Measurements from ENCODE around the gene CCDC17. TPM values are rescaled to one million over a fixed set of nuclear protein-coding genes. Genes with fewer than 3 reads are reported as not detected.

CCDC17 gene
- total RNA-seq, 1 donor from 2014 or later, result 1.9 TPM

GRCh38 chr1:45585110-45585426 is 38.8 kb downstream of the CCDC17 start:
- peak; percentile 17 for TF ChIP-seq CTCF (conservative IDR thresholded peaks at IDR 0.05)
- Mint-ChIP-seq H3K36me3 (ENCODE audit: low read depth) (peaks cover 6% of the 10 kb centered on the region), H3K4me3 (peak overlapping the region; percentile 97), H3K4me1 (peaks cover 35% of the 10 kb centered on the region), H3K9me3 (no peaks in the 10 kb centered on the region), H3K27me3 (ENCODE audit: low read depth) (peaks cover 13% of the 10 kb centered on the region), H3K27ac (ENCODE audit: unreplicated experiment) (peak overlapping the region; percentile 100)
- no peak for DNase-seq (ENCODE audit: low read depth, low spot score)

- Mint-ChIP-seq H3K9me3 (no peaks in the 10 kb centered on the region), H3K4me1 (peaks cover 35% of the 10 kb centered on the region), H3K27me3 (ENCODE audit: low read depth) (peaks cover 13% of the 10 kb centered on the region), H3K36me3 (ENCODE audit: low read depth) (peaks cover 6% of the 10 kb centered on the region), H3K27ac (ENCODE audit: unreplicated experiment) (peak overlapping the region; percentile 100), H3K4me3 (peak overlapping the region; percentile 97)
- no peak for TF ChIP-seq CTCF (conservative IDR thresholded peaks at IDR 0.05)
- DNase-seq (ENCODE audit: low read depth, low spot score), result peak; percentile 92
These were observed 39.3 kb downstream of the CCDC17 start for GRCh38 chr1:45584351-45585109.

GRCh38 chr1:45583666-45584350 is 40.0 kb downstream of the CCDC17 start, which contains the start of gene NASP:
NASP (plus strand) TSS chr1:45584041; CDS start chr1:45584147, 106 bp downstream.
- peaks cover 30% of the 10 kb centered on the region for H3K4me1 Mint-ChIP-seq
- no peak for TF ChIP-seq CTCF (conservative IDR thresholded peaks at IDR 0.05)
- peak within 1 kb of the TSS; percentile 100 for H3K27ac Mint-ChIP-seq (ENCODE audit: unreplicated experiment)
- no peaks in the 10 kb centered on the region for H3K9me3 Mint-ChIP-seq
- H3K27me3 Mint-ChIP-seq (ENCODE audit: low read depth), result peaks cover 13% of the 10 kb centered on the region
- peak within 1 kb of the TSS; percentile 97 for H3K4me3 Mint-ChIP-seq
- DNase-seq (ENCODE audit: low read depth, low spot score), result peak; percentile 95
- H3K36me3 Mint-ChIP-seq (ENCODE audit: low read depth), result peaks cover 6% of the 10 kb centered on the region

GRCh38 chr1:45583264-45583665 is 40.6 kb downstream of the CCDC17 start:
- peaks cover 13% of the 10 kb centered on the region for H3K27me3 Mint-ChIP-seq (ENCODE audit: low read depth)
- peaks cover 30% of the 10 kb centered on the region for H3K4me1 Mint-ChIP-seq
- peak overlapping the region; percentile 100 for H3K27ac Mint-ChIP-seq (ENCODE audit: unreplicated experiment)
- peak overlapping the region; percentile 97 for H3K4me3 Mint-ChIP-seq
- peak; percentile 82 for DNase-seq (ENCODE audit: low read depth, low spot score)
- peaks cover 6% of the 10 kb centered on the region for H3K36me3 Mint-ChIP-seq (ENCODE audit: low read depth)
- H3K9me3 Mint-ChIP-seq, result no peaks in the 10 kb centered on the region
- TF ChIP-seq CTCF (conservative IDR thresholded peaks at IDR 0.05), result no peak

GRCh38 chr1:45574105-45574626 is 49.7 kb downstream of the CCDC17 start:
- peaks cover 4% of the 10 kb centered on the region for H3K4me1 Mint-ChIP-seq
- H3K4me3 Mint-ChIP-seq, result no peak overlapping the region
- DNase-seq (ENCODE audit: low read depth, low spot score), result no peak
- no peaks in the 10 kb centered on the region for H3K27me3 Mint-ChIP-seq (ENCODE audit: low read depth)
- no peak for TF ChIP-seq CTCF (conservative IDR thresholded peaks at IDR 0.05)
- H3K27ac Mint-ChIP-seq (ENCODE audit: unreplicated experiment), result no peak overlapping the region
- H3K36me3 Mint-ChIP-seq (ENCODE audit: low read depth), result peaks cover 4% of the 10 kb centered on the region
- no peaks in the 10 kb centered on the region for H3K9me3 Mint-ChIP-seq
